ENCODE measurements around the gene TTC33. TPM values are rescaled to one million over a fixed set of nuclear protein-coding genes. Genes with fewer than 3 reads are reported as not detected.
"Not testable (repeated sequence)": the region's sequence is repeated elsewhere in the genome, so short reads cannot be mapped to it uniquely, and the experiment has no call there.

TTC33 gene
- total RNA-seq, 4 donors from 2014 or later: 18.8 to 123 (median 39.7) TPM

DNA sequence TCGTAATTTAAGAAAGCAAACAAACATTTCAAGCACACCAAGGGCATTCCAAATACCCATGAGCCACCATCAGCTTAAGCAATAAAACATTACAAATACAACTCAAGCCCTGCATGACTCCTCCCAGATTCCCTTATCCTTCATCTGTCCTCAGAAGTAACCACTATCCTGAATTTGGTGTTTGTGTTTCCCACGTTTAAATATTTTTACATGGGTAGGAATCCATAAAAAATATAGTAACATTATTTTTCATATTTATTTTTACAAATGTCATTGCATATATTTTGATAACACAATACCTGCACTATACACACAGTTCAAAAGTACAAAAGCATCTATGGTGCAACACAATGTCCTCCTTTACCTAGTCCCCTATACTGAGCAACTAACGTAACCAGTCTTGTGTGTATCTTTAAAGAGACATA lies 36.0 kb upstream of the TTC33 start:
- TF ChIP-seq POLR2A (IDR thresholded peaks at IDR 0.05): no peak
- TF ChIP-seq, protein P1, sequence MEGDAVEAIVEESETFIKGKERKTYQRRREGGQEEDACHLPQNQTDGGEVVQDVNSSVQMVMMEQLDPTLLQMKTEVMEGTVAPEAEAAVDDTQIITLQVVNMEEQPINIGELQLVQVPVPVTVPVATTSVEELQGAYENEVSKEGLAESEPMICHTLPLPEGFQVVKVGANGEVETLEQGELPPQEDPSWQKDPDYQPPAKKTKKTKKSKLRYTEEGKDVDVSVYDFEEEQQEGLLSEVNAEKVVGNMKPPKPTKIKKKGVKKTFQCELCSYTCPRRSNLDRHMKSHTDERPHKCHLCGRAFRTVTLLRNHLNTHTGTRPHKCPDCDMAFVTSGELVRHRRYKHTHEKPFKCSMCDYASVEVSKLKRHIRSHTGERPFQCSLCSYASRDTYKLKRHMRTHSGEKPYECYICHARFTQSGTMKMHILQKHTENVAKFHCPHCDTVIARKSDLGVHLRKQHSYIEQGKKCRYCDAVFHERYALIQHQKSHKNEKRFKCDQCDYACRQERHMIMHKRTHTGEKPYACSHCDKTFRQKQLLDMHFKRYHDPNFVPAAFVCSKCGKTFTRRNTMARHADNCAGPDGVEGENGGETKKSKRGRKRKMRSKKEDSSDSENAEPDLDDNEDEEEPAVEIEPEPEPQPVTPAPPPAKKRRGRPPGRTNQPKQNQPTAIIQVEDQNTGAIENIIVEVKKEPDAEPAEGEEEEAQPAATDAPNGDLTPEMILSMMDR (IDR thresholded peaks at IDR 0.05): no peak
- Histone ChIP-seq H3K4me1 (peaks cover 3 to 11% of the 10 kb centered on the region in 2 donors), H3K27ac (no peak overlapping the region), H3K27me3 (no peaks in the 10 kb centered on the region), H3K9me3 (no peaks in the 10 kb centered on the region), H3K4me3 (no peak overlapping the region), H3K36me3 (no peaks in the 10 kb centered on the region)
- intact Hi-C loops (cut with DNase I; ENCODE audit: low total_unique reads): no loop called here
- DNase-seq: no peak

DNA sequence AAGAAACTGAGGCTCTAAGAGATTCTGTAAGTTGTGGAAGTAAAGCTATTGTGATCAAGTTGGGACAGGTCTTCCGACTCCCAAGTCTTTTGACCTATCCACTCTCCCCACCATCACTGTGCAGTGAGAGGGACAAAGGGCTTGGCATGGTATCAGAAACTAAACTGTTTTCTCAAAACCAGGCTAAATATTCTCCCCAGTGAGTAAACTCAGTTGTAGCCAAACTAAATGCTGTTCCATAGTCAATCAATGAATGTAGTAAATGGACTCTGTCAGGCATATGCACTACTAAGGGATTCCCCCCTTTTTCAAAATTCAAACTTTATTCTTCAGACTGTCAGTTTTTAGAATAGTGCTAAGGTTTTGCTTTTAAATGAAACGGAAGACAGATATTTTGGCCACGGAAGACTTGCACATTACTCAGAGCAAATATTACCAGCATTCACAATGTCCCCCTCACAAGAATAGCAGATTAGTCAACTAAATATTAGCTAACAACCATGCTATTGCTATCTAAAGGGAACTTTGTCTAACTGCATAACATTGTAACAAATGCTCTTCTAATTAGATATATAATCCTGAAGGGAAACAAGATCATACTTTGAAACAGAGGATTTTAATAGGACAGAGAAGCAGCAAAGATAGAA lies 35.3 kb upstream of the TTC33 start:
- Histone ChIP-seq H3K27me3 (no peaks in the 10 kb centered on the region), H3K9me3 (no peaks in the 10 kb centered on the region), H3K4me1 (peaks cover 3 to 9% of the 10 kb centered on the region in 2 donors), H3K4me3 (no peak overlapping the region), H3K27ac (no peak overlapping the region), H3K36me3 (no peaks in the 10 kb centered on the region)
- no peak for DNase-seq
- TF ChIP-seq, protein P1 (IDR thresholded peaks at IDR 0.05): no peak
- no peak for TF ChIP-seq POLR2A (IDR thresholded peaks at IDR 0.05)
- intact Hi-C loops (cut with DNase I; ENCODE audit: low total_unique reads): no loop called here

DNA sequence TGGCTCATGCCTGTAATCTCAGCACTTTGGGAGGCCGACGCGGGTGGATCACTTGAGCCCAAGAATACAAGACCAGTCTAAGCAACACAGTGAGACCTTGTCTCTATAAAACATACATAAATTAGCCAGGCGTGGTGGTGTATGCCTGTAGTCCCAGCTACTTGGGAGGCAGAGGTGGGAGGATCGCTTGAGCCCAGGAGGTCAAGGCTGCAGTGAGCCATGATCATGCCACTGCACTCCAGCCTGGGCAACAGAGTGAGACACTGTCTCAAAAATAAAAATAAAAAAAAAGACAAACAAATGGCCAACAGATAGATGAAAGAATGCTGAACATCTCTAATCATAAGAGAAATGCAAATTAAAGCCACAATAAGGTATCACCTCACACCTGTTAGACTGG lies 33.2 kb upstream of the TTC33 start:
- DNase-seq; H3K9me3 ChIP-seq; intact Hi-C loops (cut with DNase I; ENCODE audit: low total_unique reads); H3K27ac ChIP-seq; H3K27me3 ChIP-seq; H3K4me1 ChIP-seq; H3K4me3 ChIP-seq; H3K36me3 ChIP-seq: not testable (repeated sequence)

DNA sequence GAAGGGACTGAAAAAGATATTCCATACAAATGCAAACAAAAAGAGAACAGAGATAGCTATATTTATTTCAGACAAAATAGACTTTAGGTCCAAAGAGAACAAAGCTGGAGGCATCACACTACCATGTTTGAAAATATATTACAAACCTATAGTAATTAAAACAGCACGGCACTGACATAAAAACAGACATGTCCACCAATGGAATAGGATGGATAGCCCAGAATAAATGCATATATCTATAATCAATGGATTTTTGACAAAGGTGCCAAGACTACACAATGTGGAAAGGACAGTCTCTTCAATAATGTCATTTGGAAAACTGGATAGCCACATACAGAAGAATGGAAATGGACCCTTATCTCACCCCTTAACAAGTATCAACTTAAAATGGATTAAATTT lies 32.2 kb upstream of the TTC33 start:
- Histone ChIP-seq H3K27me3 (no peaks in the 10 kb centered on the region), H3K4me3 (no peak overlapping the region), H3K36me3 (no peaks in the 10 kb centered on the region), H3K4me1 (peaks cover 0 to 3% of the 10 kb centered on the region in 2 donors), H3K27ac (no peak overlapping the region), H3K9me3 (no peaks in the 10 kb centered on the region)
- TF ChIP-seq, protein P1 (IDR thresholded peaks at IDR 0.05): no peak
- no peak for TF ChIP-seq POLR2A (IDR thresholded peaks at IDR 0.05)
- intact Hi-C loops (cut with DNase I; ENCODE audit: low total_unique reads): no loop called here
- DNase-seq: no peak

DNA sequence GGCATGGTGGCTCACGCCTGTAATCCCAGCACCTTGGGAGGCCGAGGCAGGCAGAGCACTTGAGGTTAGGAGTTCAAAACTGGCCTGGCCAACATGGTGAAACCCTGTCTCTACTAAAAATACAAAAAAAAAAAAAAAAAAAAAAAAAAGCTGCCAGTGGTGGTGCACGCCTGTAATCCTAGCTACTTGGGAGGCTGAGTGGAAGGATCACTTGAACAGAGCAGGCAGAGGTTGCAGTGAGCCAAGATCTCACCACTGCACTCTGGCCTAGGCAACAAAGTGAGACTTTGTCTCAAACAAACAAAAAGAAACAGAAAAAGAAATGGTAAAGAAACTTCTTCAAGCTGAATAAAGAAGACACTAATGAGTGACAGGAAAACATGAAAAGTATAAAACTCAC lies 30.9 kb upstream of the TTC33 start:
- intact Hi-C loops (cut with DNase I; ENCODE audit: low total_unique reads): not testable (repeated sequence)

DNA sequence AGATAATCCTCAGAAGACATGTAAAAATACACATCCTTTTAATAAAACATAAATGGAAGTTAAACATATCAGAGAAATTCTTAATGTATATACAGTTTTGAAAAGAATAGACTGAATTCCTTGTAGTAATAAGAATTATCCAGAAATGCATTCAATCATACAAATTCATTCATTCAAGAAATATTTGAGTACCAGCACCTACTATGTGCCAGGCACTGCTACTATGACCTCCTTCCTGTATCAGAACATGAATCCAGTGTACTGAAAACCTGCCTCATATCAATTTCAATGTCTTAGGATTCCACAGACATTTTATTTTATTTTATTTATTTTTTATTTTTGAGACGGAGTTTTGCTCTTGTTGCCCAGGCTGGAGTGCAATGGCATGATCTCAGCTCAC lies 29.2 kb upstream of the TTC33 start:
- peaks cover 0 to 1% of the 10 kb centered on the region in 2 donors for H3K4me1 ChIP-seq

More for the DNA sequence above, 30.9 kb upstream of the TTC33 start:
- not testable (repeated sequence) for H3K9me3 ChIP-seq, DNase-seq, H3K27ac ChIP-seq, H3K4me3 ChIP-seq, H3K27me3 ChIP-seq, H3K36me3 ChIP-seq, H3K4me1 ChIP-seq

More for the DNA sequence above, 29.2 kb upstream of the TTC33 start:
- H3K27me3 ChIP-seq: no peaks in the 10 kb centered on the region
- no peak for DNase-seq
- H3K4me3 ChIP-seq: no peak overlapping the region
- H3K9me3 ChIP-seq: no peaks in the 10 kb centered on the region
- no peak overlapping the region for H3K27ac ChIP-seq
- H3K36me3 ChIP-seq: no peaks in the 10 kb centered on the region
- intact Hi-C loops (cut with DNase I; ENCODE audit: low total_unique reads): no loop called here
- TF ChIP-seq POLR2A (IDR thresholded peaks at IDR 0.05): no peak
